GM18519 (cell line): ENCODE measurements around the gene SH3RF1.

Source experiments
- ATAC-seq: cut with Tn5 transposase; IDR thresholded peaks from one replicate; pipeline ENCODE4 v1.9.1; 2021; ENCODE audit warnings: mild to moderate bottlenecking, moderate library complexity; ENCODE audit not compliant: unreplicated experiment, low FRiP score

Gene SH3RF1

GRCh38 chr4:169080981-169081380 lies 189.8 kb downstream of the SH3RF1 start:
- peak; percentile 29 for ATAC-seq

DNA sequence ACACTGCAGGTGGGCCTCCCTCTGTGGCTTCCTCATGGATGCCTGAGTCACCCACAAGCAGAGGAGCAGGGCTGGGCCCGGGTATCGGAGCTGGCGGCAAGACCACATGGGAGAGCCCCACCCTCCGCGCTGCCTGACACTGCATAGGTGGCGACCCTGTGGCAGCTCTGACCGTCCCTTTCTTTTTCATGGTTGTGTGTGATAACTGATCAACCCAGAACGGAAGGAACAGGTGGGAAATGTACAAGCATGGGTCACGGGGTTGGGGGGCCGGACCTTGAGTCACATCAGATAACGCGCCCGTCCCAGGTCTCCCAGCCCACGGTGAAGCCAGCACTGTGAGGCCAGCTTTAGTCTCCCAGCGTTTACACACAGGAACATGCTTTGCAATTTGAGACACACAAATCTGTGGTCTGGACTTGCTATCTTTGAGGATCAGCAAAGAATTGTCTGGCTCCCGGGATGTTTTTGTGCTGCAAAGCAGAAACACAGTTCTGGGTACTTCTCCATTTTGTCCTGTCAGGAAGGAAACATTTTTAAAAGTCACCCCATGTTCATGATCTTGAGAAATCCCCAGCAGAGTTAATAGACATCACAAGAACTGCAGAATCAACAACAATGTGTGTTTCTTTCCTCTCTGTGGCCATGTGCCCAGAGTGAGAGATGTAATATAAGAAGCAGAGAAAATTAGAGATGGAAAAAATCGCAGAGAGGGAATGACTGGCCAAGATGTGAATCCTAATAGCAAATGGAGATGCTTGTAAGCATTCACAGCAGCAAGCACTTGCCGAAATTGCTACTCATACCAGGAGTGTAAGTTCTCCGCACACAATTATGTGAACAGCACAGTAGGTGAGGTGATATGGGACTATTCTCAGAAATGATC lies 190.6 kb downstream of the SH3RF1 start:
- ATAC-seq = peak; percentile 72

GRCh38 chr4:169074117-169074516 lies 196.6 kb downstream of the SH3RF1 start:
- ATAC-seq = no peak

GRCh38 chr4:169071747-169072146 lies 199.0 kb downstream of the SH3RF1 start:
- no peak for ATAC-seq

DNA sequence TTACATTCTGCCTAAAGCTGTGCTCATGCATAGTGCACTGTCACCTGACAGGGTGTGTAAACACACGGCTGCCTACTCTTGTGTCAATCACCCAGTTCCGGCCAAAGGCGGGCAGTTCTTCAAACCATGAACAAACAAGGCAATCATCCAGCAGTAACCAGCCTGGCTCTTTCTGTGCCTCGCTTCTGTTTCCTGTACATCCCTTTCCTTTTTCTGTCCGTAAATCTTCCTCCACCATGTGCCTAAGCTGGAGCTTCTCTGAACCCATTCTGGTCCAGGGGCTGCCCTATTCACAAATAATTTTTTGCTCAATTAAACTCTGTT lies 199.9 kb downstream of the SH3RF1 start:
- ATAC-seq = no peak

DNA sequence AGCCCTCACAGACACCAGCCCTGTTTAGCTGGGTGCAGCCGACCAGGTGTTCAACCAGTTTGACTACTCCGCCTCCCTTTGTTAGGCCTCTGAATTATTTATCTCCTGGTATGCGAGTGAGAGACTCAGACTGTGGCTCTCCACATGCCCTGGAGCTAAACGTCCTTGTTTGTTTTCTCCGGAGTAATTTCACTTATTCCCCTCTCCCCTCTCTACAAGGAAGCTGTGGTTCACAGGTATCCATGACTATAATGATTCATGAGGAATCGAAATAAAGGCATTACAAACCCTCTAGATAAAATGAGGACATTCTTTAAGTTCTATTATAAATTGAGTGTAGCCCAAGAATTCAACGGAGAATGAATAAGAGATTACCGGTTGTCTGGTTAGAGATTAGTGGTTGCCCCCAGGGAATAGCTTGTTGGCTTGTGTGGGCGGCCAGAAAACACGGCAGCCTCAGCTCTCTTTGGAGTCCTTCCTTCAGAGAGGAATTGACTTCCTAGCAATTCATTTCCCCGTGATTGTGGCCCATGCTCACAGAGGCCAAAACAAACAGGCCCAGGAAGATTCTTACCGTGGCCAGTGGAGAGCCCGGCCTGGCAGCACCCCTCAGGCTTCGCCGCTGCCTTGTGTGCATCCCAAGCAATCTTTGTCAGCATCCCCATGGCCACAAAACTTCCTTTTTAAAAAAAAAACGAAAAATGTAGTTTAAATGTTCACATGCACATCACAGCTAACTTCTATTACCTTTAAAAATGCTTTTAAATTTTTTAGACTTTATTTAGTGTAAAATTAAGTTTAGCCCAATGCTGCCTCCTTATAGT lies 200.5 kb downstream of the SH3RF1 start:
- no peak for ATAC-seq

- no peak for ATAC-seq
Observed at GRCh38 chr4:169068423-169068822, 202.3 kb downstream of the SH3RF1 start.

DNA sequence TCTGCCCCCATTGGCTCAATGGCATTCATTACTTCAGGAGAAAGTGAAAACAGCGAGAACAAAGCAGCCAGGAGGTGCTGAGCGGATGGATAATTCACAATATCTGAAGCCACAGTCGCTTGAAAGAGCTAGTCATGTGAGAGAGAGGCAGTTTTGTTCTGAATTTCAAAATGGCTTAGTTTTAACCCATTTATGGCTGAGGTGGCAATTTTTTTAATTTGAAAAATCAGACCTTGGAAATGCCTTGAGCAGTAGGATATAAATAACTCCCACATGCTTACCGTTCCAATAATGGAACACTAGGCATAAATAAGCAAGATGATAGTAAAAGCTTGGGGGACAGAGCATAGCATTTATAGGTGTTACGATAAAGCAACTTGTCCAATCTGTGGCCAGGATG lies 203.8 kb downstream of the SH3RF1 start:
- no peak for ATAC-seq

GRCh38 chr4:169064296-169064695 lies 206.5 kb downstream of the SH3RF1 start:
- no peak for ATAC-seq

DNA sequence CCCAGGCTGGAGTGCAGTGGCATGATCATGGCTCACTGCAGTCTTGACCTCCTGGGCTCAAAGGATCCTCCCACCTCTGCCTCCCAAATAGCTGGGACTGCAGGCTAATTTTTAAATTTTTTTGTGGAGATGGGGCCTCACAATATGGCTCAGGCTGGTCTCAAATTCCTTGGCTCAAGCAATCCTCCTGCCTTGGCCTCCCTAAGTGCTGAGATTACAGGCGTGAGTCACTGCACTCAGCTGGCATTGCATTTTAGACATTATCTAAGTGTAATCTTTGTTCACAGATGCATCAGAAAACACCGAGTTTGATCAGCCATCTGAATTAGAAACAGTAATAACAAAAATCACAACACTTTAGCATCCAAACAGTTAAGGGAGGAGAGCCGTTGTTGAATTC lies 207.3 kb downstream of the SH3RF1 start:
- ATAC-seq = no peak

- ATAC-seq = no peak
Observed at GRCh38 chr4:169062897-169063244, 207.9 kb downstream of the SH3RF1 start.

- ATAC-seq = no peak
Observed at GRCh38 chr4:169061386-169061785, 209.4 kb downstream of the SH3RF1 start.

GRCh38 chr4:169060391-169061091 lies 210.2 kb downstream of the SH3RF1 start:
- no peak for ATAC-seq

DNA sequence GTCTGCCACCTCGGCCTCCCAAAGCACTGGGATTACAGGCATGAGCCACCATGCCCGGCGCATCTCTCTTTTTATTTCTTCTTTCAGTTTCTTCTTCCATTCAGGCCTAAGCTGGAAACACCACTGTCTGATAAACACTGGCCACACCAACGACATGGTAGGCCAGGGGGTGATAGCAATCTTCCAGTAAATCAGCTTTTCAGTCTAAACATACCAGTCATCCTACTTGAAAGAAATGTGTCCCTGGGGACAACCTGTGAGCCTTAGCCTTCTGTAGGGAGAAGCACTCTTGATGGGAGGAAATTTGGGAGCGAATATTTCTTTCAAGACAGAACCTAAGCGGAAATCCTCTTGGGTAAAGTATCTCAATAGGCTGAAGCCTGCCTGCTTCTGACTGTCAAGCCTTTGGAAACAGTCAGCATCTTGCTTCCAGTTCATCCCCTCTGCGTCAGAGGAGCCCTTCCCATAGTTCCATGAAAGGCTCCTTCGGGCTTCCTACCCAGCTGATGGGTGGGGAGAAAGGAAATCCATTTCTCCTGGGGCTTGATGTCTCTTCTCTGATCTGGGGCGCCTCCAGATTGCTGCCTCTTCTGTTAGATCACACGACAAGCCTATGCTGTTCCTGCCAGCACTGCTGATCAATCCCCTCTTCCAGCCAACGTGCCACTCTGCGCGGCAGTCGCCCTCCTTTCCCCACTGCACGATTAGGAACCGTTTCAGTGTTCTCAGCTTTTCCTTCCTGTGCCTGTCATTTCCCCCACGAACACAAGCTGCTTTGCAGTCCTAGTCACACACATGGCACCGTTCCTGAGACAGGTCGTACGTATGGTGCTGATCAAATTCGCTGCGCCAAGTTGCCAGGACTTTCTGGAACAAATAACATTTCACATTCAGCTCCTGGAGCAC lies 211.2 kb downstream of the SH3RF1 start:
- no peak for ATAC-seq

DNA sequence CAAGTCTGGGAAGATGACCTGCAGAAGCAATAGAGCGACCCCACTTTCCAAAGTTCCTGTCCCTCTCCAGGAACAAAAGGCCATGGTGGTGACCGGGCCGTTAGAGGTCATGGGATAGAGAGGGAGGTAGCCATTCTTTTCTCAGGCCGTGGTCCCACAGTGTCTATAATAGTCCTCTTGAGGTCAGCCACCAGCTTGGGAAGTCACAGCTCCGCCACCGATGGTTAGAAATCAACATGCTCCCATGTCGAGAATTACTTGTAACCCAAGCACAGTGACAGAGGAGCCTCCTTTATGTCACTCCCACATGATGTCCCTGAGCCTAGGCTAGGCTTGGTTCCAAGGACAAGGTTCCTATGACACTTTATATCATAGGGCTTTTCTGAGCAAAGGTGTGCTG lies 212.4 kb downstream of the SH3RF1 start:
- ATAC-seq = no peak

DNA sequence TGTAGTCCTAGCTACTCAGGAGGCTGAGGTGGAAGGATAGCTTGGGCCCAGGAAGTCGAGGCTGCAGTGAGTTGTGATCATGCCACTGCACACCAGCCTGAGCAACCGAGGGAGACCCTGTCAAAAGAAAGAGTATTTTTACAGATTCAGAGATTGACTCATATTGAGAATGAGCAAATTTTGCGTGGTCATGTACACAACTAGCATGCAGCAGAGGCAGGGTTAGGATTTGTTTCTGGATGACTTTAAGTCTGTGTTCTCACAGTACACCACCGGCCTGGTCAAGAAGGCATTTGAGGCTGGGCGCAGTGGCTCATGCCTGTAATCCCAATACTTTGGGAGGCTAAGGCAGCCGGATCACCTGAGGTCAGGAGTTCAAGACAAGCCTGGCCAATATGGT lies 215.9 kb downstream of the SH3RF1 start:
- ATAC-seq = peak; percentile 75

GRCh38 chr4:169052594-169052945 lies 218.2 kb downstream of the SH3RF1 start:
- ATAC-seq = no peak

- no peak for ATAC-seq
Observed at GRCh38 chr4:169051761-169052593, 218.8 kb downstream of the SH3RF1 start.
